GM19099 (cell line): Measurements from ENCODE around the gene PRLH.

Experiments
- POLR2A ChIP-seq: IDR thresholded peaks from 3 replicates; pipeline ENCODE4 v1.6.1; 2011; ENCODE audit warnings: low read depth; ENCODE audit not compliant: insufficient read length; ENCODE audit errors: extremely low read depth

The PRLH gene

GRCh38 chr2:237613679-237614078, 47.3 kb downstream of the PRLH start:
- no peak for TF ChIP-seq POLR2A

GRCh38 chr2:237614151-237614720, 47.9 kb downstream of the PRLH start:
- no peak for TF ChIP-seq POLR2A

- TF ChIP-seq POLR2A, result no peak
These were observed 49.4 kb downstream of the PRLH start for GRCh38 chr2:237615631-237616249.

GRCh38 chr2:237616373-237616733, 50.0 kb downstream of the PRLH start:
- TF ChIP-seq POLR2A, result no peak
